Measurements from ENCODE around the gene ACOT7. TPM values are rescaled to one million over a fixed set of nuclear protein-coding genes. Genes with fewer than 3 reads are reported as not detected.

ACOT7 gene
- 164 and 165 TPM in 2 replicates for total RNA-seq (2014; rRNA removed)
- Bru-seq, nascent RNA = percentile 64 among the genes with signal in this experiment
- percentile 54 among the genes with signal in this experiment for BruChase-seq, experiment 1, labeled RNA remaining after a 6-hour chase
- BruChase-seq, experiment 2, labeled RNA remaining after a 2-hour chase = percentile 50 among the genes with signal in this experiment
- long read RNA-seq, transcript ACOT7-204 (9 exons, 1,614 nt) = minor isoform, 42 of 231 reads
- long read RNA-seq, transcript ACOT7-210 (9 exons, 1,403 nt) = major isoform, 112 of 231 reads
- long read RNA-seq, partial matches to known transcripts = 51 of 231 reads
- long read RNA-seq, other reads (novel, unspliced or antisense) = 26 of 231 reads

- H3K79me2 ChIP-seq (ENCODE audit: low read length) = peaks cover 47% of the 10 kb centered on the region
- BruUV-seq (replicated peaks) = TSS peak; percentile 97
- H3K4me3 ChIP-seq (ENCODE audit: low read length) = peak within 1 kb of the TSS; percentile 78
- peak; percentile 87 for ATAC-seq
- peak within 1 kb of the TSS; percentile 90 for H3K27ac ChIP-seq (ENCODE audit: low read length)
- H4K20me1 ChIP-seq (ENCODE audit: low read length) = peaks cover 16% of the 10 kb centered on the region
- ChIA-PET POLR2A (ENCODE audit: unreplicated experiment) (interaction anchor here (0.5 to 0.7 kb wide), 7 partner anchors 9 to 191 kb away, joined by 3 to 16 read pairs (median 6); no protein-coding TSS in a partner anchor), CTCF (interaction anchor here (0.5 to 1.2 kb wide), 9 partner anchors 8 to 156 kb away, joined by 3 to 12 read pairs (median 9); no protein-coding TSS in a partner anchor)
- H3K36me3 ChIP-seq (ENCODE audit: low read depth, low read length) = no peaks in the 10 kb centered on the region
- intact Hi-C loops (cut with micrococcal nuclease) = loop anchor here (2.0 kb wide), 1 partner anchor 31 kb away; no protein-coding TSS in a partner anchor
- peak within 1 kb of the TSS; percentile 77 for H2AFZ ChIP-seq (ENCODE audit: low read length)
- no peaks in the 10 kb centered on the region for H3K27me3 ChIP-seq (ENCODE audit: low read length)
- H3K9me2 ChIP-seq (replicated peaks; ENCODE audit: low read length) = no peaks in the 10 kb centered on the region
- peaks cover 17% of the 10 kb centered on the region for H3K4me1 ChIP-seq (ENCODE audit: insufficient read depth, low read length)
- peak; percentile 97 for DNase-seq
- peak within 1 kb of the TSS; percentile 91 for H3K4me2 ChIP-seq (ENCODE audit: low read length)
- H3F3A ChIP-seq (ENCODE audit: low read length, unreplicated experiment) = no peaks in the 10 kb centered on the region
- peak; percentile 22; the same call in 1 of the 2 replicates for TF ChIP-seq CTCF (conservative IDR thresholded peaks at IDR 0.05; ENCODE audit: low read depth, low read length)
- TF ChIP-seq EZH2phosphoT487 (IDR thresholded peaks at IDR 0.05; ENCODE audit: borderline replicate concordance, low read length) = no peak
- no peak for TF ChIP-seq EZH2 (IDR thresholded peaks at IDR 0.05; ENCODE audit: low read length, unreplicated experiment)
- no peaks in the 10 kb centered on the region for H3K9me3 ChIP-seq (ENCODE audit: low read length)
- peak within 1 kb of the TSS; percentile 92 for H3K9ac ChIP-seq (ENCODE audit: low read length)
Measured at GRCh38 chr1:6393400-6394187, at the start of gene ACOT7. Gene ACOT7, minus strand, starts transcription at chr1:6393767. Its CDS starts 368 bp downstream, at chr1:6393399.

- Histone ChIP-seq H3K9ac (ENCODE audit: low read length) (no peak overlapping the region), H3F3A (ENCODE audit: low read length, unreplicated experiment) (no peaks in the 10 kb centered on the region), H3K9me2 (replicated peaks; ENCODE audit: low read length) (no peaks in the 10 kb centered on the region), H4K20me1 (ENCODE audit: low read length) (no peaks in the 10 kb centered on the region), H3K27ac (ENCODE audit: low read length) (no peak overlapping the region), H3K4me3 (ENCODE audit: low read length) (no peak overlapping the region), H3K27me3 (ENCODE audit: low read length) (no peaks in the 10 kb centered on the region), H3K4me2 (ENCODE audit: low read length) (no peak overlapping the region), H2AFZ (ENCODE audit: low read length) (no peak overlapping the region), H3K9me3 (ENCODE audit: low read length) (no peaks in the 10 kb centered on the region), H3K4me1 (ENCODE audit: insufficient read depth, low read length) (no peaks in the 10 kb centered on the region; the same call in 1 of the 2 replicates), H3K79me2 (ENCODE audit: low read length) (no peaks in the 10 kb centered on the region), H3K36me3 (ENCODE audit: low read depth, low read length) (no peaks in the 10 kb centered on the region)
- no peak for ATAC-seq
- CTCF ChIA-PET = no interaction called here
- BruUV-seq (replicated peaks) = no TSS peak
- DNase-seq = no peak
- POLR2A ChIA-PET (ENCODE audit: unreplicated experiment) = no interaction called here
- no peak for TF ChIP-seq EZH2phosphoT487 (IDR thresholded peaks at IDR 0.05; ENCODE audit: borderline replicate concordance, low read length)
- TF ChIP-seq EZH2 (IDR thresholded peaks at IDR 0.05; ENCODE audit: low read length, unreplicated experiment) = no peak
- no peak for TF ChIP-seq CTCF (conservative IDR thresholded peaks at IDR 0.05; ENCODE audit: low read depth, low read length)
- intact Hi-C loops (cut with micrococcal nuclease) = no loop called here
Measured at GRCh38 chr1:6441586-6441985, 48.0 kb upstream of the ACOT7 start.

All from PC-3 (cell line).